HG02798 (cell line): Measurements from ENCODE around the gene YES1.
"Not testable (repeated sequence)": the region's sequence is repeated elsewhere in the genome, so short reads cannot be mapped to it uniquely, and the experiment has no call there.

ENCODE experiments used
- ATAC-seq: cut with Tn5 transposase; IDR thresholded peaks from one replicate; pipeline ENCODE4 v1.9.1; 2021; ENCODE audit warnings: mild to moderate bottlenecking; ENCODE audit not compliant: unreplicated experiment, poor library complexity

Gene YES1

DNA sequence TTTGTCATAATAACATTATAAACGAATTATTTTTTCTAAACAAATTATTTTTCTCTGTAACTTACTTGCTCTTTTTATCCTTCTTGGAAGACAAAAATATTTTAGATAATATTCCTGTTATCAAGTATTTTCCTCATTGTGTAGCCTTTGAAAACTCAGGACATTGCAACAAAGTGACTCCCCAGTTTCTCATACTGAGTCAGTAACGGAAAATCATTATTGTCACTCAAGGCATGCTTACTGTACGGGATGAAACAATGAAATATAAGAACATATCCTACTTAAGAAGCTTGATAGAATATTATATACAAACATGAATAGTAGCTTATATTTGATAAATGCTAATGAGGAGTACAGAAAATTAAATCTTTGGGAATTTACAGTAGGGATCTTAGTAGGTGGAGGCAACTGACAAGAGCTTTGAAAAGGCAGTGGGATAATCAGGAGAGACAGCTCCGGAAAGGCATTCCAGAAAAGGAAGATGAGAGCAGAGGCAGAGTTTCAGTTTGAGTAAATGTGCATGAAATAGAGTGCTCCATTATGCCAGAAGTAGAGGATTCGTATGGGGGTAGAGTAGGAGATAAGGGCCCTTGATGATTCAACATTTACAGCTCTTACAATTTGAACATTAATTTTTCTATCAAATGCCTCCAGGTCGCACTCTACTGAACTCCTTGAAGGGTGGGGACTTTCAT is 14.0 kb upstream of the YES1 start:
- no peak for ATAC-seq

DNA sequence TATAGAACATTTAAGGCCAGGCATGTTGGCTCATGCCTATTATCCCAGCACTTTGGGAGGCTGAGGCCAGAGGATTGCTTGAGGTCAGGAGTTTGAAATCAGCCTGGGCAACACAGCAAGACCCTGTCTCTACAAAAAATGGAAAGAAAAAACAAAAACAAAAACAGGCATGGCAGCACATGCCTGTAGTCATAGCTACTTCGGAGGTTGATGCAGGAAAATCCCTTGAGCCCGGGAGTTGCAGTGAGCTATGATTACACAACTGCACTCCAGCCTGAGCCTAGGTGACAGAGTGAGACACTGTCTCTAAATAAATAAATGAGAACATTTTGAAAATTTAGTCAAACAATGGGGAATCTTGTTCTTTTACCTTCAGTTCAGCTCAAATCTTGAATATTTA is 12.1 kb upstream of the YES1 start:
- no peak for ATAC-seq

DNA sequence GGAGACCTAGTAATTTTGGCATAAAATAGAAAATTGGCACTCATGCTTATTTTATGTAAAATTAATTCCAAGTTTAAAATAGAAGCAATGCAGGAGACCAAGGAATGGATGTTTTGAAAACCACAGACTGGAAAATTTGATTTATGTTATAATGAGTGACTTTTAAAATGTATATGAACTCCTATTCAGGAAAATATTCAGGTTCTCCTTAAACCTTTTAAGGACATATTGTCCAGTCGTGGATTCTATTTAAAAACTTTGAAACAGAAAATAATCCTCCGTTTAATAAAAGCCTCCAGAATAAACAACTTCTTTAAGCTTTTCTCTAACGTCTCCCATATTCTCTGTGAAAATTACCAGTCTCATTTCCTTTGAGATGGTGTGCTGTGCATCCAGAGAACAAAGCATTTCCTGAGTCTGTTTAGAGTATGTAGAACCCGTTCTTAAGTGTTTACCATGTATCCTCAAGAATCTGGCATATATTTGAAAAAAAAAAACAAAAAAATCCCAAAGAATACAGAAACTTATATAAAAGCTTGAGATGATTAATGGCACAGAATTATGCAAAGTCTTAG is 8.6 kb upstream of the YES1 start:
- no peak for ATAC-seq

DNA sequence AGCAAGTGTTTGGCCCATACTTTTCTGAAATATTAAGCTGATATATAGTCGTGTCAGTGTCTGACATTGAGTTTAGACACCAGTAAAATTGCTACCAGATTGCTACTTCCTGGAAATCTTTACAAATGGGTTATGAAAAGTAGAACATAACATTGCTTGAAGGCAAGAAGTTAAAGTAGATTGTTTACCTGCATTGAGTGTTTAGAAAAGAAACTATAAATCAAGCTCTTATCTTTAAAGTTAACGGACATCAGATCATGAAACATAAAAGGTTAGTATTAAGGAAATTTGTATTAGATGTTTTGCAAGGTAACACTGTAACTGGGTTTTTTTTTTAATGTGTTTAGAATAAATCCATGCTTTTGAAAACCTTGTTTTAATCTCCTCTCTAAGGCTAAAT is 4.8 kb upstream of the YES1 start:
- no peak for ATAC-seq

DNA sequence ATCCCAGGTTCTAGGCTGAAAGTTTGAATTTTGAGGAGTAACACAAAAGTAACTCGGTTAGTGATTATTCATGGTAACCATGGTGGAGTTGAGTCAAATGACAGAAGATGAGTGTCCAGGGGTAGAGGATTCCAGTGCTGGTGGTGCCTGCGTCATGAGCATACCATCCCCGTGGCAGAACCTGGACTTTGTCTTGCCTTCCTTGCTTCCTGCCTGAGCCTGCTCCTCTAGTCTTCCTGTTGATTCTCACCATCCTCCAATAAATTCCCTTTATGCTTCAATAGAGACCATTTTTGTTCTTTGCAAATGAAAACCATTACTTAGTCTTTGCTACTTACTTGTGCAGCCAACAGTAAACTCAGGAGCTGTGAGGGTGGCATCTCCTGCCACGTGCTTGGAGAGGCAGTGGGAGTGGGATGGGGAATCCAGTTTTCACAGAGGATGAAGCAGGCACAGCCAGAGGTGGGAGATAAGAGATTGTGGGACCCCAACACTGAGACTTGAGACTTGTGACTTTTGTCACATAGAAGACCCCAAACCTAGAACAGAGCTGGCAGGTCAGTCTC is 4.1 kb upstream of the YES1 start:
- ATAC-seq: no peak

DNA sequence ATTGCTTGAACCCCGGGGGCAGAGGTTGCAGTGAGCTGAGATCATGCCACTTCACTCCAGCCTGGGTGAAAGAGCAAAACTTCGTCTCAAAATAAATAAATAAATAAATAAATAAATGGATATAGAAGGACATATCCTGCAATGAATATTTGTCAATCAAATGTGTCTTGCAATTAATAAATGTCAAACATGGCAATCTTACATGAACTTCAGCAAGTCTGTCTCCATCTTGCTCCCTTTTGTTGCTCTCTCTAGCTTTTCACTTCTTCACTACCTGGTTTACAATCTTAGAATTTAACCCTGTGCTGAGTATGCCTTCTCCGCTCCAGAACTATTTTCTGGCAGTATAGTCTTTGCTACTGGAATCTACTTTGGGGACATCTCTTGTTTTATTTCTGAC is 3.3 kb upstream of the YES1 start:
- ATAC-seq: no peak

DNA sequence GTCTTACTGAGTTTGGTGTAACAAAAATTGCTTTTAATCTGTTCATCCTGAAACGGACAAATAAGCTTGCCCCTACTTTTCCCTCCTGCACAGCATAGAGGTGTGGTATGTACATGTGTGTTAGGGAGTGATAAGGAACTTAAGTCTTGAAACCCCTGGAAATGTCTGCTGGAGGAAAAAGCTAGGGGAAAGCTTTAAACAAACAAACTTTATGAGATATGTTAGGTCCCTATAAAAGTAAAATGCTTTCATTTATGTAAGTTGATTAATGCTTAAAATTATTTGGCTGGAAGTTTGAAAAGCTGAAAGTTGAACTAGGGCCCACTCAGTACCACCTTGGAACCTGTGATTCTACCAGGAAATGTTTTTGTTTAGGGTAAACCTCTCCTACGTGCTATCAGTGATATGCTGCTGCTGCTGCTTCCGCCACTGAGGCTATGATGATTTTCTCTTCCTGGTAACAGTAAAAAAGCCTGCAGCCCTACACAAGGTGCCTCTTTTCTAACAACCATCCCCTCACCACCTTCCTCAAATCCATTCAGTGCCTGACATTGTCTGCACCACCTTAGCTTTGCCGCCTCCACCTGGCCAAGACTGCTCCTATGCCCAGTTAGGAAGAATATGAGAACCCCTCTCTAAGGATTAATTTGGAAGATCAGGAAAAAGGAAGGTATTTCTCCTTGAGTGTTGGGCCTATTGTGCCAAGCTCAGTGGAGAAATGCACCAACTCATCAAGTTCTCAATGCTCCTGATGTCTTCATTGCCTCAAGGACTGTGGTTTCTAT is 2.5 kb upstream of the YES1 start:
- ATAC-seq: no peak

DNA sequence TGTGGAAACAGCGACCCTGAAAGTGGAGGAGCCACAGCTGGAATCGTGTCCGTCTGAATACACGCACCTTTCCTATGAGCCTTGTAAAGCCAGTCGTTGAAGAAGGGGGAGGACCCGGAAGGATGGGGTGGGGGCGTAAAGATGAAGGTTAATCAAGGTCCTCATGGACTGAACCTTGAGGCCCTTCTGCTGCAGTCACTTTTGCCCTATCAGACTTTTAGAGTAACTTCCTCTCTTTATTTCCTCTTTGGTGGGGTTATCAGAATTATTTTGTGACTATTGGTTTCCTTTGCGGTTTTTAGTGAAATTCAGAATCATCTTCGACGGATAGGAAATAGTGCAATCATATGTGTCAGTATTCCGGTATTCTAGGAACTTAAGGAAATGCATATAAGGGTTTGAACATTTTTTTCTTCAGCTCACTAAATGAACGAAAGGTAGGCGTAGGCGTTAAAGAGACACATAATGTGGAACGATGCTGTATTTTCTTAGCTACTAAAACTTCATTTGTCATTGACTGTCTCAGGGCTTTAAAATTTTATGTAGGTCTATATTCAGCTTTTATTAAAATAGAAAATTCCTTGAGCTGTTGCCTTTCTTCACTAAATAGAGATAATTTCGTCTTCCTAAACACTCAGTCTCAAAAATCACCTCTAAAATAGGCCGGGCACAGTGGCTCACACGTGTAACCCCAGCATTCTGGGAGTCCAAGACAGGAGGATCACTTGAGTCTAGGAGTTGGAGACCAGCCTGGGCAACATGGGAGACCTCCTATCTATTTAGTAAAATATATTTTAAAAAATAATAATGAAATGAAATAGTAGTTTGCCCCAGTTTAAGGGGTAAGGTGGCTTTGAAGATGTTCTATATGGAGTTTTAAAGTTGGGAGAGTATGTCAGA is 1.4 kb upstream of the YES1 start:
- ATAC-seq: no peak

DNA sequence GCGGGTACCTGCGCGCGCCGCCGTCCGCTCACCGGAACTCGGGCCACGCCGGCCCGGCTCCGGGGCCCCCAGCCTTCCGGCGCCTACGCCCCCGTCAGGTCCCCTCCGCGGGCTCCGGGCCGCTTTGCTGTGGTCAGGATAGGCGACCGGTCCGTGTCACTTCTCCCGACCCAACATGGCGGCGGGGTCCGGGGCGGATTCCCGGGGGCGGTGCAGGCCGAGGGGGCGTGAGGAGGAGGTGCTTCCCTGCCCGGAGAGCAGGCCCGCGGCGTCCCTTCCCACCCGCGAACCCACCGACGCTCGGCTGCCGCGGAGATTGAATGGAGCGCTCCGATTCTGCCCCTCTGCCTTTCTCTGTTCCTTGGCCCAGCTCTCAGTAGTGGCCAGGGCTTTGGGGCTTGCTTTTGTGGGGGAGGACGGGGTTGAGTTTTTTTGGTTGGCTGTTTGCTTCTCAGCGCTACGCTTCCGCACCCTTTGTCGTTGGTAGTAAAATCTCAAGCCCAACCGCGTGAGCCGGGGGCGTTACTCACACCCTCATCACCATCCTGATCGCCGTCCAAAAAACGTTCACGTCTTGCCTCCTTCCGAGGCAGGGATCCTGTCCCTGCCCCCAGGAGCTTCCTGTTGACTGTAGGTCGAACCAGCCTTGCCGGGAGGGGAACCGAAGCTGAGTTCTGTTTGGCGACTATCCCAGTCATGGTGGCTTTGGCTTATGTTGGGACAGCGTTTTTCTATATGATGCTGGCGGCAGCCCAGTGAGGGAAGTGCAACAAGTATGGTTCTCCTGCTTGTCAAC is 532 bp upstream of the YES1 start:
- ATAC-seq: peak; percentile 68

DNA sequence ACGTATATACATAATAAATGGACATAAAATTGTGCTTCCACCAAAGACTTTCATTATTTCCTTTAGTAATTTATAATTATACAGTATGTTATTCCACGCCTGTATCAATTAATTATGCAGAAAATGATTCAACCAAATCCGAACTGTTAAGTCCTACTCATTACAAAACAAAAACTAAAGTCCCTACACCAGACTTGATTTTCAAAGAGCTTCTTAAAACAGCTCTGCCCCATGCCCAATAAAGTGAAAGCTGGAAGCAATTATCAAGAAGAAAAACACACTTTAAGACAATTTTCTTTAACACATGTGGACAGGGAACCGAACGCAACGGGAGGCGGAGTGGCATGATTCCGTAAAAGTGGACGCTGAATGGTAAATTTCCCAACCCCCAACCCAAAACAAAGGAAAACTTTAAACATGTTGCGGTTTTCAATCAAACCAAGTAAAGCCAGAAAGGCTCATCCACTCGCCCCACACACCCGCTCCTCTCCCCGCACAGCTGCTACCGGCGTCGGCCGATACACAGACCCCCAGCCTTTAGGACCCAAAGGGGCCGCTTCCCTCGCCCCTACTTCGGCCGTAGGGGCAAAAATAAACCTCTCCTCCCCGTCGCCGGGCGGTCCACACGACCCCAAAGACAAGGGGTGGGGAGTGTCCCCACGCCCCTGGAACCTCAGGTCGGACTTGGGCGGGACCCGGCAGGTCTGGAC is 705 bp downstream of the YES1 start:
- ATAC-seq: peak; percentile 24

DNA sequence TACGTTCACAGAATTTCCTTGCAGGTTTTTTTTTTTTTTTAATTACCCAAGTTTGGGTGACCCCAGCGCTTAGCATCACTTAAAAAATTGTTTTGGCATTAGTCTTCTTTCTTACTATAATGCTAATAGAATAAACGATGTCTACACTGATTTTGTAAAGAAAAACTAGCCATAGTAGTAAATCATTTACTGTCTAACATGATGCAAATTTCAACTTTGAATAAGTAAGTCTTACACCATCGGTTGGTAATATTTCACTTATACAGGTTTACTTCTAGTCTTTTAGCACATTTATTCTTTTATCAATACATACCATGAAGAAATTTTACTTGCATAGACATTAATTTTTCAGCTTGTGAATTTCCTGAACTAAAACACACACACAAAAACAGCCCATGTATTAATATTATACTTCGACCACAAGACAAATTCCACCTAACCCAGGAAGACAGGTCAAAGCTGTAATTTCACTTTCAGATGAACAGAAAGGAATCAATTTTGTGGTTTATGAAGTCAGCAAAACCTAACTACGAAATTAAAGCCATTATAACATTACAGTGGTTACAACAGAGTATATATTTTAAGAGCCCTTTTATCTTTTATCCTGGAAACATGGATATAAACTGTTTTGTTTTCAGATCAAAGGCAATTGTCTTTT is 1.9 kb downstream of the YES1 start:
- no peak for ATAC-seq

DNA sequence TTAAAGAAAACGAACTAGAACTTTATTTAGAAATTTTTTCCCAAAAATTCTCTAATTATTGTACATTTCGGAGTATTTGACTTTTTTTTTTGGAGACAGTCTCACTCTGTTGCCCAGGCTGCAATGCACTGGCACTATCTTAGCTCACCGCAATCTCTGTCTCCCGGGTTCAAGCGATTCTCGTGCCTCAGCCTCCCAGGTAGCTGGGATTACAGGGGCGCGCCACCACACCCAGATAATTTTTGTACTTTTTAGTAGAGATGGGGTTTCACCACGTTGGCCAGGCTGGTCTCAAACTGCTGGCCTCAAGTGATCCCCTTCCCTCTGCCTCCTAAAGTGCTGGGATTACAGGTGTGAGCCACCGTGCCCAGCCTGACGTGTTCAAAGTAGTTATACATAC is 2.8 kb downstream of the YES1 start:
- ATAC-seq: not testable (repeated sequence)

DNA sequence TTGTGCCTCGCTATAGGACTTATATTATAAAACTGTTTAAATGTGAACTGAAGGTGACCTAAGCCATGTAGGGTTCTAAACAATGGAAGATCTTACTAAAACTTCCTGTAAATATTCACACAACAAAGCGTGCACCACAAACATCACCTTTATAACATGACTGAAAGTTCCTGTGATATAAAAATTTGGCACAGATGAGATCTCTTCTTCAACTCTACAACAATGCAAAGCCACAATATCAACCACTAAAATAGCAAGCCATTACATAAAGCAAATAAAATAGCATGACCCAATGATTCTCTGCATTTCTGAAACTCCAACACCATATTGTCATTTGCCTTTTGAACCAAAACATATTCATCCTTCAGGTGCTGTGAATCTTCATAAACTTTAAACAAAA is 3.5 kb downstream of the YES1 start:
- ATAC-seq: no peak

DNA sequence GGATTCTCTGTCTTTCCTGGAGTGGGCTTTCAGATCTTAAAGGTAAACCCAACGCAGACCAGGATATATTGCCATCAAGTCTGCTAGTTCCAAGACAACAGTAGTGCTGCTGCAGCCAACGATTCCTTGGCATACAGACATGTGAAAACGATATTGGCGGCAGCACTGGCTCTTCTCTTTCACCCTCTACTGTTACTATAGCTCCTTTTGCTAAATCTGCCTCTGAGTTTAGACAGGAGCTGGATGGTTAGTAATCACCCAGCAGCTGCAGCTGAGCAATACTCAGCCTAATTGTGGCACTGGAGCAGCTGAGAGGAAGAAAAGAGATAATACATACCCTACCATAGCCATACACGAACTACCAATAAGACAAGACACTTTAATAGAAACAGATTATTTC is 4.0 kb downstream of the YES1 start:
- no peak for ATAC-seq

DNA sequence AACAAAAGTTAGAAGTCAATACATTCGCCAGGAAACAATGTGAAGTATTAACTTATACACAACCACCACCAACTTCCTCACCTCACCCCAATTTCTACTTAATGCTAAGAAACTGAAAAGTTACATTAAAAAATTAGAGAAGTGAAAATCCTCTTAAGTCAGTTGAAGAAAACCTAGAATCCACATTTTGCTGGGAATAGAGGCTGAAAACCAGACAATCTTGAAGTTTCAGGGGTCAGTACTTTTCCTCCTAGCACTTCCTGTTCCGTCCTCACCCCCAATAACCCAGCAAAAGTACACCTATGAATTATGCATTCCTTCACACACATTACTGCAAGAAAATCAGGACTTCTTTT is 6.3 kb downstream of the YES1 start:
- ATAC-seq: peak; percentile 28

DNA sequence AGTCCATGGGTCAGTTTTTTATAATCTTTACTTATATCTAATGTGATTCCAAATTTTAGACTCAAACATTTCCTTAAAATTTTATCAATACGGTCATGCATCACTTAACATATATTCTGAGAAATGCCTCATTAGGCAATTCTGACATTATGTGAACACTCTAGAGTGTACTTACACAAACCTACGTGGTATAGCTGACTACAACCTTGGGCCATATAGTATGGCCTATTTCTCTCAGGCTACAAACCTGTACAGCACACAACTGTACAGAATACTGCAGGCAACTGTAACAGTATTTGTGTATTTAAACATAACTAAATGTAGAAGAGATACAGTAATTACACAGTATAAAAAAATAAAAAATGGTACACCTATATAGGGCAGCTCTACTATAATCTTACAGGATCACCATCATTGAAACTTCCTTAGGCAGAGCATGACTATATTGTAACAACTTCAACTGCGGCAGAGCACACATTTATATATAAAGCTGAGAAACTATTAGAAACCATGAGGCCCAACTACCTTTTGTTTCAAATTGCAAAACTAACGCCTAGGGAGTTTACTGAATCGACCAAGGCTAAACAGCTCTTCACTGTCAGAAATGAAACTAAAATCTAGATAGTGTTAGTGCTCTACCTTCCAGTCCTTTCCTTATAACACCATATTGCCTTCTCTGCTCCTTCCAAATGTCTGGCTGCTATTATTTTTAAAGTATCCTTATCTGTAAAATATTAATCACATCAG is 6.9 kb downstream of the YES1 start:
- ATAC-seq: peak; percentile 57

DNA sequence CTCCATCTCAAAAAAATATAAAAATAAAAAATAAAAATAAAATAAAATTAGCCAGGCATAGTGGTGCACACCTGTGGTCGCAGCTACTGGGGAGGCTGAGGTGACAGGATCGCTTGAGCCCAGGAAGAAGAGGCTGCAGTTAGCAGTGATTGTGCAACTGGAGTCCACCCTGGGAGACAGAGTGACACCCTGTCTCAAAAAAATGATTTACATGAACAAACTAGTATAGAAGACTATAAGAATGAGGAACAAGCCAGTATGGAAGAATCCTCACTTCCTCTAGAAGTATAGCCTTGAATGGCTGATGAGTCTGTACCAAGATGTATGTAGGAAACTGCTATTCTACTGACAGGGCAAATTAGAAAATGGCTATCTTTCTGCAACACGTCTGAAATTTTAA is 10.9 kb downstream of the YES1 start:
- no peak for ATAC-seq

DNA sequence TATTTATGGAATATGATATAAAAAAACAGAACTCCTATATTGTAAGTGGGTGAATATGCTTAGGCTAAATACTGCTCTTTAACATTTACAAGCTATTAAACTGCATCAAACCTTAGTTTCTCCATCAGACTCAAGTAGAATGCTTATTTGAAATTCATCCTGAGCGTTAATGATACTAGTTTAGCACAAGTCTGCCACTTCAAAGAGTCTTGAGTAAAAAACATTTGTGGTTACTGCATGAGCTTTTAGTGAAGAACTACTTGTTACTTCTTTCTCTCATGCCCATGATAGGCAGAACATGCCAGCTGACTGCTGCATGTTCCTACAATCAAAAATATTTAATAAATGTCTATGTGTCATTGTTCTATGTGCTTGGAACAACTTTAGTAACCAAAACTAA is 12.1 kb downstream of the YES1 start:
- no peak for ATAC-seq
